DOHH2 (cell line): ENCODE results near the gene MAP3K5.

Source experiments
- H3F3A ChIP-seq: fragments of 200-600 bp; sonication (generic), shearing (Covaris generic); 2 replicates; pipeline ENCODE4 v1.6.0; 2016; ENCODE audit warnings: antibody characterized with exemption, mild to moderate bottlenecking; ENCODE audit not compliant: control insufficient read depth, insufficient read depth
- H3K27ac ChIP-seq: fragments of 200-600 bp; sonication (generic); 2 replicates; pipeline ENCODE4 v1.5.1; 2014; ENCODE audit warnings: low read depth, mild to moderate bottlenecking, low read length, moderate library complexity
- H3K27me3 ChIP-seq: fragments of 200-600 bp; sonication (generic); 2 replicates; pipeline ENCODE4 v1.6.1; 2014; ENCODE audit warnings: mild to moderate bottlenecking, low read length, mixed read lengths; ENCODE audit not compliant: control insufficient read depth
- H3K36me3 ChIP-seq: fragments of 200-600 bp; sonication (generic); 2 replicates; pipeline ENCODE4 v1.6.1; 2014; ENCODE audit warnings: mild to moderate bottlenecking, low read length, moderate library complexity, mixed read lengths; ENCODE audit not compliant: control insufficient read depth
- H3K4me1 ChIP-seq: fragments of 200-600 bp; sonication (generic); 2 replicates; pipeline ENCODE4 v1.6.1; 2014; ENCODE audit warnings: mild to moderate bottlenecking, low read length, mixed read lengths; ENCODE audit not compliant: control insufficient read depth
- H3K4me2 ChIP-seq: fragments of 200-600 bp; sonication (generic); 2 replicates; pipeline ENCODE4 v1.6.0; 2014; ENCODE audit warnings: mild to moderate bottlenecking, low read length, moderate library complexity
- H3K4me3 ChIP-seq: fragments of 200-600 bp; sonication (generic); 2 replicates; pipeline ENCODE4 v1.5.1; 2014; ENCODE audit warnings: mild to moderate bottlenecking, low read length, mixed read lengths
- H3K79me2 ChIP-seq: fragments of 200-600 bp; sonication (generic); 2 replicates; pipeline ENCODE4 v1.6.1; 2014; ENCODE audit warnings: mild to moderate bottlenecking, low read length, mixed read lengths; ENCODE audit not compliant: control insufficient read depth
- H3K9me2 ChIP-seq: fragments of 200-600 bp; sonication (generic); replicated peaks from 2 replicates; pipeline ENCODE4 v1.6.1; 2014; ENCODE audit warnings: mild to moderate bottlenecking, low read length, mixed read lengths; ENCODE audit not compliant: control insufficient read depth
- H3K9me3 ChIP-seq: fragments of 200-600 bp; sonication (generic); 2 replicates; pipeline ENCODE4 v1.6.1; 2014; ENCODE audit warnings: antibody characterized with exemption, low read length, mixed read lengths; ENCODE audit not compliant: control insufficient read depth, insufficient read depth
- H4K20me1 ChIP-seq: fragments of 200-600 bp; sonication (generic); 2 replicates; pipeline ENCODE4 v1.6.0; 2014; ENCODE audit warnings: low read depth, mild to moderate bottlenecking, antibody characterized with exemption, low read length, moderate library complexity; ENCODE audit not compliant: control insufficient read depth, insufficient read depth
- EZH2phosphoT487 ChIP-seq: fragments of 200-600 bp; sonication (generic); IDR thresholded peaks from 2 replicates; pipeline ENCODE4 v1.6.1; 2017; ENCODE audit warnings: borderline replicate concordance, mild to moderate bottlenecking, antibody characterized with exemption, low read length, moderate library complexity, mixed read lengths
- TF ChIP-seq, protein P1 (sequence below): fragments of 200-600 bp; sonication (generic); IDR thresholded peaks from one replicate; pipeline ENCODE4 v1.5.1; 2014; ENCODE audit warnings: antibody characterized with exemption, mild to moderate bottlenecking, low read depth, low read length; ENCODE audit not compliant: poor library complexity, severe bottlenecking

The MAP3K5 gene

DNA sequence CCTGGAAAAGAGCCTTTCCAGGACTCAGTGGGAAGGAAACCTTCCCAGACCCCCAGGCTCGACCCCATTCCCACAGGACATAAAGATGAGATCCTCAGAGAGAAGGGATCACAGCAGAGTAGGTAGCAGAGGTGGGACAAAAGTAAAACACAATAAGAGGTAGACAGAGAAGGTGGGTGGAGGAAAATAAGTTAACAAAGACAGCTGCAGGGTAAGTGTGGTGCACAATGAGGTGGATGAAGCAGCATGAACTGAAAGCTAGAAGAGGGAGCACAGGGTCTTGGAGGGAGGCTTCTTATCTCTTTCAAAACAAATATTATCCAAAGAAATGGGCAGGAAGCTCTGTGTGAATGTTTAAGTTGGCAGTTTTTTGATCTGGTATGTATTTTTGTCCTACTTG is 228.1 kb downstream of the MAP3K5 start:
- Histone ChIP-seq H4K20me1 (no peaks in the 10 kb centered on the region), H3K79me2 (no peaks in the 10 kb centered on the region), H3K9me3 (no peaks in the 10 kb centered on the region), H3F3A (no peaks in the 10 kb centered on the region), H3K27me3 (no peaks in the 10 kb centered on the region), H3K27ac (no peak overlapping the region), H3K4me1 (no peaks in the 10 kb centered on the region), H3K9me2 (no peaks in the 10 kb centered on the region), H3K4me3 (no peak overlapping the region), H3K36me3 (no peaks in the 10 kb centered on the region), H3K4me2 (no peak overlapping the region)
- TF ChIP-seq, protein P1, sequence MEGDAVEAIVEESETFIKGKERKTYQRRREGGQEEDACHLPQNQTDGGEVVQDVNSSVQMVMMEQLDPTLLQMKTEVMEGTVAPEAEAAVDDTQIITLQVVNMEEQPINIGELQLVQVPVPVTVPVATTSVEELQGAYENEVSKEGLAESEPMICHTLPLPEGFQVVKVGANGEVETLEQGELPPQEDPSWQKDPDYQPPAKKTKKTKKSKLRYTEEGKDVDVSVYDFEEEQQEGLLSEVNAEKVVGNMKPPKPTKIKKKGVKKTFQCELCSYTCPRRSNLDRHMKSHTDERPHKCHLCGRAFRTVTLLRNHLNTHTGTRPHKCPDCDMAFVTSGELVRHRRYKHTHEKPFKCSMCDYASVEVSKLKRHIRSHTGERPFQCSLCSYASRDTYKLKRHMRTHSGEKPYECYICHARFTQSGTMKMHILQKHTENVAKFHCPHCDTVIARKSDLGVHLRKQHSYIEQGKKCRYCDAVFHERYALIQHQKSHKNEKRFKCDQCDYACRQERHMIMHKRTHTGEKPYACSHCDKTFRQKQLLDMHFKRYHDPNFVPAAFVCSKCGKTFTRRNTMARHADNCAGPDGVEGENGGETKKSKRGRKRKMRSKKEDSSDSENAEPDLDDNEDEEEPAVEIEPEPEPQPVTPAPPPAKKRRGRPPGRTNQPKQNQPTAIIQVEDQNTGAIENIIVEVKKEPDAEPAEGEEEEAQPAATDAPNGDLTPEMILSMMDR, result no peak
- no peak for TF ChIP-seq EZH2phosphoT487

DNA sequence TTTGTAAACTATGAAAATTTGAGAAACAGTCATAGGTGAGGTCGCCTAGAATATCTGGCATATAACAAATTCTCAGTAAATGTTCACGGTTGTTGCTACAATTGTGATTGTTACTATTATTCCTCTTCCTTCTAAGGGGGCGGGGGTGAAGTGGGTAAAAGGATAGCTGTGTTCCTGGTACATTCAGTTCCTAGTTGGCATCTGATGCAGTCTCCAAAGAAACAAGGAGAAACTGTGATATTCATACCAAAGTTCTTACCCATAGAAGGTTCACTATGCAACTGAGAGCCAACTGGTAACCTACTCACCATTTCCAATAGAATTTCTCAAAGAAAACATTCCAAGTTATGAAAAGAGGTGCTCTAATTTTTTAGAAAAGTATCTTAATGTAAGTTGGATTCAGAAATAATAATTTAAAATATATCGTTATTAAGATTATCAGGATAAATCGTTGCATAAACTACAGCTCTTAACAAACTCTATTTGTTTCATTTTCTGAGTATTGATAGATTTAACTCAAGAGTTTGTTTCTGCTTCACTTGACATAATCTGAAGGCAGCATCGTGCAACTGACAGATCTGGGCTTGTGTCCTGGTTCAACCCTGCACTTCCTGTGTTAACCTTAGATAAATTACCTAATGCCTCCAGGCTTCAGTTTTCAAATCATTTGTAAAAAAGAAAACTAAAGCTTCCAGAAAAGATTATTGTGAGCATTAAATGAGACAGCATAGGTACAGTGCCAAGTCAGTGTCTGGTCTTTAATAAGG is 228.7 kb downstream of the MAP3K5 start:
- no peak overlapping the region for H3K27ac ChIP-seq

DNA sequence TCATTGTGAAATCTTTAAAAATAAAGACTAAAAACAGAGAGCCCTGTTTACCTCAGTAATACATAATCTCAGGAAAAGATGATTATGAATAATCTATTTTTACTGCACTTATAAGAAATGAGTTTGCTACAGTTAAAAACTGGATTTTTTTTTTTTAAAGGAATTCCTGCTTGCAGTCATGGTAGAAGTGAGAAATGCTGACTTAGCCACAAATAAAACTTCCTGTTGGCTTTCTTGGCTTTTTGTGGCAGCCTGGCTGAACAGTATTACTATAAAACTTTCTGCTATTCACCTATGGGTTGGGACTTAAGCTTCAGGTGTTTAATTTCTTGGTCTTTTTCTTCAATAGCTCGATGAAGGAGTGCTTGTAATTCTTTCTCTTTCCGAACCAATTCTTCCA is 230.1 kb downstream of the MAP3K5 start:
- Histone ChIP-seq H3K36me3 (no peaks in the 10 kb centered on the region), H3K4me2 (no peak overlapping the region), H3K9me2 (no peaks in the 10 kb centered on the region), H3F3A (no peaks in the 10 kb centered on the region), H3K9me3 (no peaks in the 10 kb centered on the region), H3K27me3 (no peaks in the 10 kb centered on the region), H3K79me2 (no peaks in the 10 kb centered on the region), H3K4me3 (no peak overlapping the region), H3K4me1 (no peaks in the 10 kb centered on the region), H3K27ac (no peak overlapping the region), H4K20me1 (no peaks in the 10 kb centered on the region)
- TF ChIP-seq, protein P1, result no peak
- TF ChIP-seq EZH2phosphoT487, result no peak

More for the DNA sequence above, 228.7 kb downstream of the MAP3K5 start:
- Histone ChIP-seq H3K9me2 (no peaks in the 10 kb centered on the region), H3F3A (no peaks in the 10 kb centered on the region), H3K4me2 (no peak overlapping the region), H3K27me3 (no peaks in the 10 kb centered on the region), H3K9me3 (no peaks in the 10 kb centered on the region), H3K4me3 (no peak overlapping the region), H4K20me1 (no peaks in the 10 kb centered on the region), H3K4me1 (no peaks in the 10 kb centered on the region), H3K79me2 (no peaks in the 10 kb centered on the region), H3K36me3 (no peaks in the 10 kb centered on the region)
- TF ChIP-seq EZH2phosphoT487, result no peak
- TF ChIP-seq, protein P1, result no peak
